NCI-H510A (cell line): Measurements from ENCODE around the gene PBX2.
A peak's percentile ranks its signal among the peaks of the same experiment; 100 is the strongest.
"Not testable (repeated sequence)": the region's sequence is repeated elsewhere in the genome, so short reads cannot be mapped to it uniquely, and the experiment has no call there.

ENCODE experiments used
- DNase-seq: peaks from one replicate; lab custom pipeline; 2025; lab: John Stamatoyannopoulos, UW

The PBX2 gene

DNA sequence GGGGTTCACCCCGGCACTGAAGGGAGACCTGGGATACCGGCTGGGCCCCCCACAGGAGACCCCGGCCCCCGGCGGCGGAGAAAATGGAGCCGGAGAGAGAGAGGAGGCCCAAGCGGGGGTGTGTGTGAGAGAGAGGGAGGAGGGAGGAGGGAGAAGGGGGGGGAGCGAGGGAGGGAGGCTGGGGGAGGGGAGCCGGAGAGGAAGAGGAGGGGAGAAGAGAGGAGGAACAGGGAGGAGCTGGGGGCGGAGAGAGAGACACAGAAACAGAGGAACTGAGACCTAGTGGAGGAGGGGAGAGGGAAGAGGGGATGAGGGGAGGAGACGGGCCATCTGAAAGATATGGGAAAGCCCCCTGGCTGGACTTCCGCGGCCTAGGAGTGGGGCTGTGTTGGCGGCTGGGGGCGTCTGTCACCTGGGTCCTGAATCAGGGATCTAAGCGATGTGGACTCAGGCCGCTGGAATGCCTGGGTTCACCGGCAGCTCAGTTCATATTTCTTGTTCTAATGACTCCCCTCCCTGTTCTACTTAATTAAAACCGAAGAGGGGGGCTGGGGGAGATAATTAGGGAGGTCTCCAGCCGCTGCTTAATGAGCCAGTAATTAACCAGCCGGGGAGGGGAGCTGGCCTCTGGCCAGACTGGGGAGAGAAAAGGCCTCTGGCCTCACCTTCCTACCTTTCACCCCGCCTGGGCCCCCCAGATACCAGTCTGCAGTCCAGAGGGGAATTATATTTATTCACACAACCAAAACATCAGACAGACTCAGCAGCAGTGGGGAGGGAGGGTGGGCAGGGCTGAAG is at the start of gene PBX2:
Gene PBX2 (minus strand): TSS at position 149 of the 798 bp plus-strand sequence. CDS start 287 bp downstream, outside the sequence.
- DNase-seq = peak; percentile 82

DNA sequence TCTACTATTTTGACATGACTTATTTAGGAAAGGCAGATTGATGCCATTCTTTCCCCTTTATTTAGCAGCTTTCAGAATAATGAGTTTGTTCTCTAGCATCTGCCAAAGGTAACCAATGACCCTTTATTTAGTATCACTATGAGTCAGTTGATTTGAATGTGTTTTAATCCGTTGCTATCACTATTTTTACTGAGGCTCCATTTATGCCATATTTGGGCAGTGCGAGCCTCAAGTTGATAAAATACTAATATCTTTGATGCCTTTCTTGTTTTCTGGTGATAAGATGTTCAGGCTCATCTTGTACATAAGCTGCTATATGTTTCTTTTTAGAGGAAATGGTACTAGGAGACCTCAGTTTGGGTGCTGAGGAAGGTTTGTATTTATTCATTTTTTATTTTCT is 49.5 kb upstream of the PBX2 start:
- DNase-seq = no peak

DNA sequence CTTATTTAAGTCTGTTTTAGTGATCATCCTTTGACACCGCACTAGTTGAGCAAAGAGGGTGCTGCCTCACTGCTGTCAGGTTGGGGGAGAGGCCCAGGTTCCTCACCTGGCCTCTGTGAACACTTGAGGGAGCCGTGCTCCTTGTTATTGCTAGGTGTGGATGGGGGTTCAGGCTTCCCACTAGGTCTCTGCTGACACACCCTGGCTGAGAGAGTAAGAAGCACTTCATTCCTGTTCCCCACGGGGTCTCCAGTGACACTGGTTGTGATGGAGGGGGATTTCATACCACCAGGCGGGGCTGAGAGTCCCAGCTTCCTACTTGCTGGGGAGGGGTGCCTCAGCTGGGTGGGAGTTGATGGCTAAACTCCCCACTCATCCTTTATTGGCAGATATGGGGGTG is 44.9 kb upstream of the PBX2 start:
- DNase-seq = no peak

- no peak for DNase-seq
These were observed 36.4 kb upstream of the PBX2 start for GRCh38 chr6:32226434-32226833.

DNA sequence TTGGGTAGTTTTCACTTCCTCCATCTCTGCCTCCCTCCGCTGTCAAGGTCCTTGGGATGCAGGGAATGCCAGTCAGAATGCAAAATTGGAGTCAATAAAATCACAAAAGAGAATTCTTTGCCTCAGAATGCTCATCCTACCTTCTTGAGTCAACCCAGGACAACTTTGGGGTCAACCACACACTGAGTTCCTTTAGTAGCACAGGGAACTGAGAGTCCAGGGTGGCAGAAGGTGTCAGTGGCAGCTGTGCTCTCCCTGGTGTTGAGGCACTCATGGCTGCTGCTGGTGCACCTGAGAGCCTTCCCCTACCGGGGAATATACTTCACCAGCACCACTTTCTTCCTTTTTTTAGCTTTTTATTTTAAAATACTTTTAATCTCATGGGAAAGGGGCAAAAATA is 34.7 kb upstream of the PBX2 start:
- DNase-seq = no peak

GRCh38 chr6:32223258-32224235 is 33.5 kb upstream of the PBX2 start, which contains the start of gene NOTCH4:
TSS of gene NOTCH4 (minus strand) at chr6:32224067. CDS start at chr6:32223928, 139 bp downstream.
- DNase-seq = no peak

DNA sequence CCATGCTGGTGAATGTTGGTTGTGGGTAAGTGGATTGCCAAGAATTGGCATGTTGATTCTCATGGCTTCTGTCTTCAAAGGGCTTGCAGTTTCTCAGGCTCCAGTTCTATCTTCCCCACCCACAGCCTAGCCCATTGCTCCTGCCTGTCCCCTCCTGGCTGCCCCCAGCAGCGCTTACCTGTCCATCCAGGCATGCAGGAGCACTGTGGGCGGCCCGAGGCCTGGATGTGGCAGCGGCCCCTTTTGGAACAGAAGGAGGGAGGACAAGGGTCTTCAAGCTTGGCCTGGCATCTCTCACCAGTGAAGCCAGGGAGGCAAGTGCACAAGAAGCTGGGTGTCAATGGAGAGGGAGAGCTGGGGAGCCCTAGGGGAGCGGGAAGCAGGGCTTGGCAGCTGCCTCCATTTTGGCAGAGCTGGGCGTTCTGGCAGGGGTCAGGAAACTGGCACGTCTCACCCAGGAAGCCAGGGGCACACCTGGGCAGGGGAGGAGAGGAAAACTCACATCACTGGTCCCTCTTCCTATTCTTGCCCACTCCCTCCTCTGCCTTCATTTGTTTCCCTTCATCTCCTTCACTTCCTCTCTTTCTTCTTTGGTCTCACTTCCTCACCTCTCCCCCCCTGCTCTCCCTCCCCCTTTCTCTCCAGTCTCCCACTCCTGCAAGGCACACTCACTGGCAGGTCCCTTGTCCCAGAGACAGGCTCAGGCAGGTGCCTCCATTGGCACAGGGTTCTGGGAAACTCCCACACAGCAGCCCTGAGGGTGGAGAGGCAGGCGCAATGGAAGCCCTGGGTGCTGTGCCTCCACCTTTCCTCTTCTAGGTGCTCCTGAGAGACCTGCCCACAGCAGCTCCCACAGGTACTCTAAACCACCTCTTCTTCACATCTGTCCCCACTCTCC is 32.6 kb upstream of the PBX2 start:
- DNase-seq = no peak

GRCh38 chr6:32220021-32220420 is 30.0 kb upstream of the PBX2 start:
- DNase-seq = no peak

GRCh38 chr6:32218167-32218566 is 28.2 kb upstream of the PBX2 start:
- DNase-seq = no peak

GRCh38 chr6:32216998-32217397 is 27.0 kb upstream of the PBX2 start:
- DNase-seq = no peak

DNA sequence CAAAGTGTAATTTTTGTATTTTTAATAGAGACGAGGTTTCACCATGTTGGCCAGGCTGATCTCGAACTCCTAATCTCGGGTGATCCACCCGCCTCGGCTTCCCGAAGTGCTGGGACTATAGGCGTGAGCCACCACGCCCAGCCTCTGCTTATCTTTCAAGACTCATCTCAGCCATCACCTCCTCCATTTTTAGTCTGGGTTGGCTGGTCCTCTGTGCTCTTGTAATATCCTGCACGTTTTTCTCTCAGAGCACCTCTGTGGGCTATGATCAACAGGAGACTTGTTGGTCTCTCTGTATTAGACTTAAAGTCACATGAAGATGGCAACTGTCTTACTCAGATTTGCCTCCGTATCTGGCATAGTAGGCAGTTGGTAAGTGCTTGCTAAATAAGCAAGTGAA is 26.3 kb upstream of the PBX2 start:
- no peak for DNase-seq

DNA sequence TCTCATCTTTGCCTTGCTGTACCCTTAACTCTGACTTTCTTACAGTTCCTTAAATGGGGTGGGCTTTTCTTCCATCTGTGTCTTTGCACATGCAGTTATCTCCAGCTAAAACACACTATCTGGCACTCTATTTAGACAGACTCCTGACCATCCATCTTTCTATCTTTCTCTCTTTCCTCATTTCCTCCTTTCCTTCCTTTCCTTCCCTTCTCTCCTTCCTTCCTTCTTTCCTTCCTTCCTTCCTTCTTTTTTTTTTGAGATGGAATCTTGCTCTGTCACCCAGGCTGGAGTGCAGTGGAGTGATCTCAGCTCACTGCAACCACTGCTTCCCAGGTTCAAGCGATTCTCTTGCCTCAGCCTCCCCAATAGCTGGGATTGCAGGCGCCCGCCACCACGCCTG is 25.6 kb upstream of the PBX2 start:
- DNase-seq = no peak

- DNase-seq = no peak
These were observed 24.1 kb upstream of the PBX2 start for GRCh38 chr6:32214126-32214525.

GRCh38 chr6:32213649-32214048 is 23.6 kb upstream of the PBX2 start:
- DNase-seq = no peak

DNA sequence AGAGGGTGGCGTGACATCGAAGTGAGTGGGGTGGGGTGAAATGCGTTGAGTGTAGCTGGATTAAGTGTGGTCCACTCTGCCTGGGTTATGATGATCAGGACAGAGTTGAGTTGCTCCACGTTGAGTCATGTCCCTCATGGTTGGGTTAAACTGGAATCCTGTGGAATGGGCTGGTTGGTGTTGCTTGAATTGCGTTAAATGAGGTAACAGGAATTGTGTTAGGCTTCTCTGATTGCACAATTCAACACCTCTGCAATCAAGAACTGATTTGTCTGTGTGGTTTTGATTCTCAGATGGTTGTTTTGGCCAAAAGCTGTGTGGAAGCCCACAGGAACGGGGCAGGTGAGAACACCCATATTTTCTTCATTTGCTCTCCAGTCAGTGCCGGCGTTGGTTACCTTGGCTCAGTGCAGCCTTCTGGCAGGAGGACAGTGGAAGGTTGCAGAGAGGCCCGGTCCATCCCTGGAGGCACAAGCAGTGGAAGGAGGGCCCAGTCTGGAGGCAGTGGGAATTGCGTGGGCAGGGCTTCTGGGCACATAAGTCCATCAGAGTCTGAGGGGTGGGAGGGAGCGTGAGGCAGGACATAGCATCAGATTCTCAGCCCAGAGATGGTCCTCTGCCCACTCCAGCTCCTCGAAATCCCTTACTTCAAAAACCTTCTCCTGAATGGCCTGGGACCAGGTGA is 22.2 kb upstream of the PBX2 start:
- DNase-seq = no peak

- DNase-seq = not testable (repeated sequence)
These were observed 21.4 kb upstream of the PBX2 start for GRCh38 chr6:32211432-32211831.

GRCh38 chr6:32210191-32210601 is 20.2 kb upstream of the PBX2 start:
- no peak for DNase-seq

DNA sequence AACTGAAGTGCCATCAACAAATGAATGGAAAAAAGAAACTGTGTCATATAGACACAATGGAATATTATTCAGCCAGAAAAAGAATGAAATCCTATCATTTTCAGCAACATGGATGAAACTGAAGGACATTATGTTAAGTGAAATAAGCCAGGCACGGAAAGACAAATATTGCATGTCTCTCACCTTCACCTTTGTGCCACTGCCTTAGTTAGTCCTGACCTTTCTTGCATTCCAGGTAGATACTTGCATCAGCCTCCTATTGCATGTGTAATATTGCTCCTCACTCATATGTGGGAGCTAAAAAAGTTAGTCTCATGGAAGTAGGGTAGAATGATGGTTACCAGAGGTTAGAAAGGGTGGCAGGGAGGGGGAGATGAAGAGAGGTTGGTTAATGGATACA is 19.0 kb upstream of the PBX2 start:
- DNase-seq = no peak

DNA sequence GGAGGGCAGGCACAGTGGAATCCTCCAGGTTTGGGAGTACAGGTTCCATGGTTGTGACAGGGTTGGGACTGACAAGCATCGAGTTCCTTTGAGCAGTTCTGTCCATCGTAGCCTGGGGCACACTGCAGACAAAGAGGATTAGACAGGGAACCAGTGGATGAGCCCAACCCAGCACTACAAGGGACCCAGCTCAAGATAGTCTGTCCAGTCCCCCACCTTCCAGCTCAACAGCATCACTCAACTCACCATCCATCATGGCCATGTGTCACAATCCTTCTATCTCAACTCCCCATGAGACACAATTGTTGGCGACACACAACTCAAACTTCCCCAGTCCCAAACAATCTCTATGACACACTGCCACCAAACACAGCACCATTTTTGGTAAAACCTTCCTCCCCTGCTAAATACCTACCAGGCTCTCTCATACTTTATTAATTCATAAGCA is 14.3 kb upstream of the PBX2 start:
- no peak for DNase-seq

- DNase-seq = no peak
These were observed 13.6 kb upstream of the PBX2 start for GRCh38 chr6:32203426-32204267.
